Measurements from ENCODE around the gene MYCL. TPM values are rescaled to one million over a fixed set of nuclear protein-coding genes. Genes with fewer than 3 reads are reported as not detected.
A peak's percentile ranks its signal among the peaks of the same experiment; 100 is the strongest.

The MYCL gene
- total and polyA plus RNA-seq, 2 of the 13 experiments (the other 11 are each of a cell fraction or from before 2014, with no cell fraction given), result 0.31 to 1.7 TPM

- TF ChIP-seq HNF1B (CRISPR knock-in tag; IDR thresholded peaks at IDR 0.05), result no peak
- TF ChIP-seq ZNF792 (CRISPR knock-in tag; IDR thresholded peaks at IDR 0.05), result peak; percentile 70; the same call in 1 of the 2 replicates
- no peak for TF ChIP-seq HNRNPUL1 (IDR thresholded peaks at IDR 0.05; ENCODE audit: low read depth, low read length)
- TF ChIP-seq SP5 (CRISPR knock-in tag; IDR thresholded peaks at IDR 0.05; ENCODE audit: borderline replicate concordance, low read depth), result no peak
- TF ChIP-seq BORCS8-MEF2B (CRISPR knock-in tag; IDR thresholded peaks at IDR 0.05), result no peak
- TF ChIP-seq ZNF280B (CRISPR knock-in tag; IDR thresholded peaks at IDR 0.05; ENCODE audit: borderline replicate concordance), result no peak
- TF ChIP-seq SETDB1 (CRISPR knock-in tag; IDR thresholded peaks at IDR 0.05; ENCODE audit: borderline replicate concordance), result no peak
- TF ChIP-seq ATF2 (CRISPR knock-in tag; IDR thresholded peaks at IDR 0.05), result peak; percentile 37; the same call in 1 of the 2 replicates
- no peak for TF ChIP-seq ZNF350 (CRISPR knock-in tag; IDR thresholded peaks at IDR 0.05; ENCODE audit: borderline replicate concordance, low read depth)
- no peak for TF ChIP-seq ZNF577 (CRISPR knock-in tag; IDR thresholded peaks at IDR 0.05; ENCODE audit: borderline replicate concordance, low read depth)
- no peak for TF ChIP-seq SCMH1 (CRISPR knock-in tag; IDR thresholded peaks at IDR 0.05; ENCODE audit: borderline replicate concordance)
- TF ChIP-seq ZNF446 (CRISPR knock-in tag; IDR thresholded peaks at IDR 0.05), result no peak
- no peak for TF ChIP-seq ZNF564 (CRISPR knock-in tag; IDR thresholded peaks at IDR 0.05)
- TF ChIP-seq CCAR2 (optimal IDR thresholded peaks at IDR 0.05; ENCODE audit: low read depth, low read length), result no peak
- TF ChIP-seq SPEN (CRISPR knock-in tag; IDR thresholded peaks at IDR 0.05; ENCODE audit: low read depth), result peak; percentile 48; the same call in 1 of the 2 replicates
- TF ChIP-seq FOXM1 (CRISPR knock-in tag; IDR thresholded peaks at IDR 0.05), result no peak
- no peak for TF ChIP-seq PTBP1 (IDR thresholded peaks at IDR 0.05; ENCODE audit: low read depth, low read length, poor library complexity, severe bottlenecking)
- no peak for TF ChIP-seq CBX1 (IDR thresholded peaks at IDR 0.05; ENCODE audit: low read depth)
- no peak for TF ChIP-seq ZNF10 (CRISPR knock-in tag; IDR thresholded peaks at IDR 0.05; ENCODE audit: borderline replicate concordance, low read depth)
- no peak for TF ChIP-seq ZNF615 (CRISPR knock-in tag; IDR thresholded peaks at IDR 0.05; ENCODE audit: borderline replicate concordance)
- no peak for TF ChIP-seq KLF12 (CRISPR knock-in tag; IDR thresholded peaks at IDR 0.05; ENCODE audit: borderline replicate concordance)
- no peak for TF ChIP-seq NKX3-1 (CRISPR knock-in tag; IDR thresholded peaks at IDR 0.05)
- TF ChIP-seq, protein P1, sequence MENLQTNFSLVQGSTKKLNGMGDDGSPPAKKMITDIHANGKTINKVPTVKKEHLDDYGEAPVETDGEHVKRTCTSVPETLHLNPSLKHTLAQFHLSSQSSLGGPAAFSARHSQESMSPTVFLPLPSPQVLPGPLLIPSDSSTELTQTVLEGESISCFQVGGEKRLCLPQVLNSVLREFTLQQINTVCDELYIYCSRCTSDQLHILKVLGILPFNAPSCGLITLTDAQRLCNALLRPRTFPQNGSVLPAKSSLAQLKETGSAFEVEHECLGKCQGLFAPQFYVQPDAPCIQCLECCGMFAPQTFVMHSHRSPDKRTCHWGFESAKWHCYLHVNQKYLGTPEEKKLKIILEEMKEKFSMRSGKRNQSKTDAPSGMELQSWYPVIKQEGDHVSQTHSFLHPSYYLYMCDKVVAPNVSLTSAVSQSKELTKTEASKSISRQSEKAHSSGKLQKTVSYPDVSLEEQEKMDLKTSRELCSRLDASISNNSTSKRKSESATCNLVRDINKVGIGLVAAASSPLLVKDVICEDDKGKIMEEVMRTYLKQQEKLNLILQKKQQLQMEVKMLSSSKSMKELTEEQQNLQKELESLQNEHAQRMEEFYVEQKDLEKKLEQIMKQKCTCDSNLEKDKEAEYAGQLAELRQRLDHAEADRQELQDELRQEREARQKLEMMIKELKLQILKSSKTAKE (CRISPR knock-in tag; IDR thresholded peaks at IDR 0.05; ENCODE audit: borderline replicate concordance), result peak; percentile 48; the same call in 1 of the 2 replicates
- no peak for TF ChIP-seq ZBTB38 (CRISPR knock-in tag; IDR thresholded peaks at IDR 0.05)
These were observed 49.4 kb downstream of the MYCL start (continued) for GRCh38 chr1:39852214-39852791.
